ENCODE measurements around the gene DOCK4. TPM values are rescaled to one million over a fixed set of nuclear protein-coding genes. Genes with fewer than 3 reads are reported as not detected.

Gene DOCK4
- total RNA-seq, 4 donors from 2014 or later = 9.9 to 30.9 (median 13.7) TPM

DNA sequence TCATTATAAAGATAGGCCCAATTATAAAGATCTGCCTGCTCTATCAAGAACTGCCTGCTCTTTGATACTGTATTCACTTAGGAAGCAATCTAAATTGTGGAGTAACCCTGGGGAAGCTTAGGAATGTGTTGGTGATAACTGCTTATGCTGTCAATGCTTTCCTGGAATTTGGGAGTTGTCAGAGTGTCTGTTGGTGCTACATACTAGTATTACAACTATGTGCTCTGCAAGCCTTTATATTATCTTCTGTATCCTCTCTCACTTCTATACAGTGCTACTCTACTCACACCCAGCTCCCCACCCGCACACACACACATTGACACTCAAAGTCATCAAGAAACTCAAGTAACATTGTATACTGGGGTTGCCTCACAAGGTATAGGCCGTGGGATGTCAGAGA is 6.4 kb upstream of the DOCK4 start:
- intact Hi-C loops (cut with DNase I) = no loop called here
- no peak for DNase-seq
- Histone ChIP-seq H3K36me3 (no peaks in the 10 kb centered on the region), H3K4me3 (no peak overlapping the region), H3K4me1 (peaks cover 0 to 19% (median 0%) of the 10 kb centered on the region in 3 donors), H3K27me3 (no peaks in the 10 kb centered on the region), H3K9me3 (no peaks in the 10 kb centered on the region), H3K27ac (no peak overlapping the region)
- TF ChIP-seq POLR2A (IDR thresholded peaks at IDR 0.05) = no peak
- TF ChIP-seq, protein P1, sequence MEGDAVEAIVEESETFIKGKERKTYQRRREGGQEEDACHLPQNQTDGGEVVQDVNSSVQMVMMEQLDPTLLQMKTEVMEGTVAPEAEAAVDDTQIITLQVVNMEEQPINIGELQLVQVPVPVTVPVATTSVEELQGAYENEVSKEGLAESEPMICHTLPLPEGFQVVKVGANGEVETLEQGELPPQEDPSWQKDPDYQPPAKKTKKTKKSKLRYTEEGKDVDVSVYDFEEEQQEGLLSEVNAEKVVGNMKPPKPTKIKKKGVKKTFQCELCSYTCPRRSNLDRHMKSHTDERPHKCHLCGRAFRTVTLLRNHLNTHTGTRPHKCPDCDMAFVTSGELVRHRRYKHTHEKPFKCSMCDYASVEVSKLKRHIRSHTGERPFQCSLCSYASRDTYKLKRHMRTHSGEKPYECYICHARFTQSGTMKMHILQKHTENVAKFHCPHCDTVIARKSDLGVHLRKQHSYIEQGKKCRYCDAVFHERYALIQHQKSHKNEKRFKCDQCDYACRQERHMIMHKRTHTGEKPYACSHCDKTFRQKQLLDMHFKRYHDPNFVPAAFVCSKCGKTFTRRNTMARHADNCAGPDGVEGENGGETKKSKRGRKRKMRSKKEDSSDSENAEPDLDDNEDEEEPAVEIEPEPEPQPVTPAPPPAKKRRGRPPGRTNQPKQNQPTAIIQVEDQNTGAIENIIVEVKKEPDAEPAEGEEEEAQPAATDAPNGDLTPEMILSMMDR (IDR thresholded peaks at IDR 0.05) = no peak
- 85 to 88% methylated on average over 2 of the region's 2 CpGs for WGBS, 2 donors

DNA sequence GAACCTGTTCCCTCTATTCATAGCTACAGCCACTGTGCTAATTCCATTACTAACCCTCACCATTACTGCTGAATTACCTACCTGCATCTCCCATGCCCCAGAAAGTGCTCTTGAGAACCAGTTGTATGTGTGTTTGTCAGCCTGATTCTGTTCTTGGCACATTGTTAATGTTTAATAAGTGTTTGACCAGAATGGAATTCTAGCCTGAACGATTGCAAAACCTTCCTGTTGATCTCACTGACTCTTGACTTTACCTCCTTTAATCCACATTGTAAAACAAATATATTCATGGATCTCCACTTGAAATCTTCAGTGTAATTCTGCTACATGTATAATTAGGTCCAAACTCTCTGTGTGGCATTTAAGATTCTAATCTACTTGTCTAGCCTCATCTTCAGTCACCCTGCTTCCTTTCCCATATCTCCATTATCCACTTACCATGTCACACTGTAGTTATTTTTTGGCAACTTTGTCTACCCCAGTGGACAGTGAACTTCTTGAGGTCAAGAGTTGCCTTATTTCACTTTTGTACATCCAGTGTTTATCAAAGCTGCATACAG is 5.2 kb upstream of the DOCK4 start:
- TF ChIP-seq, protein P1 (IDR thresholded peaks at IDR 0.05) = no peak
- no peak for TF ChIP-seq POLR2A (IDR thresholded peaks at IDR 0.05)
- intact Hi-C loops (cut with DNase I) = no loop called here
- H3K9me3 ChIP-seq = no peaks in the 10 kb centered on the region
- H3K36me3 ChIP-seq = no peaks in the 10 kb centered on the region
- peaks cover 0 to 25% (median 0%) of the 10 kb centered on the region in 3 donors for H3K4me1 ChIP-seq
- no peak overlapping the region for H3K27ac ChIP-seq
- no peaks in the 10 kb centered on the region for H3K27me3 ChIP-seq
- 27 to 42% methylated on average over 1 of the region's 1 CpG for WGBS, 2 donors
- H3K4me3 ChIP-seq = no peak overlapping the region
- no peak for DNase-seq

DNA sequence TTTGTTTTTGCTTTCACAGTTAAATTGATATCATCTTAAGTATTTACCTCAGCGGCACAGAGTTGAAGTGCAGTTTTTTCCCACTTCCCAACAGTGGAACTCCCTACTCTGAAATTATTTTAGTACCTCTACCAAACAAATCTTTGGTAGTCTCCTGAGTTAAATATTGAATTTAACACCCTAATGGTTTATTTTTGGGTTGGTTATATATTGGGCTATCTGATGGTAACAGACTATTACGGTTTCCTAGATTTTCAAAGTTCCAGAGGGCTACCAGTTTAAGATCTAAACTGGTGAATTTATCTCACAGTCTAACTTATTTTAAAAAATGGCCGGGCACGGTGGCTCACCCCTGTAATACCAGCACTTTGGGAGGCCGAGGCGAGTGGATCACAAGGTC is 1.6 kb upstream of the DOCK4 start:
- DNase-seq = no peak
- Histone ChIP-seq H3K36me3 (no peaks in the 10 kb centered on the region), H3K27me3 (no peaks in the 10 kb centered on the region), H3K4me1 (peaks cover 6 to 45% (median 6%) of the 10 kb centered on the region in 3 donors), H3K9me3 (no peaks in the 10 kb centered on the region), H3K27ac (no peak overlapping the region), H3K4me3 (peak overlapping the region in 1 of 4 donors; percentile 77)
- TF ChIP-seq POLR2A (IDR thresholded peaks at IDR 0.05) = no peak
- TF ChIP-seq, protein P1 (IDR thresholded peaks at IDR 0.05) = no peak
- WGBS, 2 donors = 82 to 97% methylated on average over 6 of the region's 6 CpGs
- intact Hi-C loops (cut with DNase I) = loop anchor here (10.0 kb wide), 1 partner anchor 247 kb away; the partner anchor contains the start of gene IFRD1

DNA sequence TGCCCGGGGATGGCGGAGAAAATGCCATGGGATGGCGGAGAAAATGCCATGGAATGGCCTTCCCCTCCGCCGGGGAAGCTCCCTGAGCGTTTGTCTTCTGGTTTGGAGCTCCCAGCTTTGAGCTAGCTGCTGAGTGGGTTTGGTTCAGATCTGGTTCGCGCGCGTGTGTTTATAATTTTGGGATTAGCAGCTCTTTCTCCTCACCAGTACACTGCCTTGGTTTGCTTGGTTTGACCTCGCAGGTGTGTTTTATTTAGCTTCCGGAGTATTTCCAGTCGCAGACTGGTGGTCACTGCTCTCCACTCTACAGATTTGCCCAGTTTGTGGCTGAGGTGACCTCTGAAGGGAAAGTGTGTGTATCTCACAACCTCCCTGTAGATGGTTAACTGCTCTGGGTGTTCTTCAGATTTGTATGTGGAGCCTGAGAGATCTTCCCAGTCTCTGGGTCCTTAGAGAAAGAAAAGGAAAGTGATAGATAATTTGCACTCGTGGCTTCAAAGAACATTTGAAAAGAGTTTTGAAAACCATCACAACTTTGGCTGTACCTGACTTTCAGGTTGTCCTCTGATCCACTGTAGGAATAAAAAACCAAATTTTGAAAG is 893 bp upstream of the DOCK4 start:
- intact Hi-C loops (cut with DNase I) = loop anchor here (10.0 kb wide), 1 partner anchor 248 kb away; the partner anchor contains the start of gene IFRD1
- TF ChIP-seq, protein P1 (IDR thresholded peaks at IDR 0.05) = no peak
- TF ChIP-seq POLR2A (IDR thresholded peaks at IDR 0.05) = no peak
- 0% methylated on average over 12 to 13 of the region's 14 CpGs for WGBS, 2 donors
- Histone ChIP-seq H3K4me3 (peak overlapping the region; percentile 77 to 99 (median 80)), H3K9me3 (no peaks in the 10 kb centered on the region), H3K4me1 (peaks cover 6 to 51% (median 9%) of the 10 kb centered on the region in 3 donors), H3K27ac (peak overlapping the region; percentile 83 to 94 (median 90)), H3K27me3 (no peaks in the 10 kb centered on the region), H3K36me3 (no peaks in the 10 kb centered on the region)
- no peak for DNase-seq

All from esophagus squamous epithelium (tissue), 5 donors.